ENCODE results near the gene EFEMP2. TPM values are rescaled to one million over a fixed set of nuclear protein-coding genes. Genes with fewer than 3 reads are reported as not detected.
A peak's percentile ranks its signal among the peaks of the same experiment; 100 is the strongest.

Gene EFEMP2
- total and polyA plus RNA-seq, 2 donors from 2014 or later, result 60.0 to 64.2 TPM

- no peak for TF ChIP-seq CTCF (IDR thresholded peaks at IDR 0.05; ENCODE audit: borderline replicate concordance, extremely low read depth, insufficient read depth)
- peak overlapping the region in 1 of 3 donors; percentile 97 for H3K9ac ChIP-seq (ENCODE audit: low read length in 3 of 3)
- intact Hi-C loops (cut with DNase I), result no loop called here
- H3K27me3 ChIP-seq (ENCODE audit: control insufficient read depth, insufficient read depth, low read length), result no peaks in the 10 kb centered on the region
- H3K4me3 ChIP-seq (ENCODE audit: low read length in 3 of 3), result peak overlapping the region in 1 of 3 donors; percentile 97
- H3K27ac ChIP-seq (ENCODE audit: low read depth in 2 of 2, low read length in 2 of 2), result no peak overlapping the region
- FAIRE-seq, result no peak
- H3K9me3 ChIP-seq (ENCODE audit: control insufficient read depth in 2 of 3, insufficient read depth in 1 of 3, low read length in 3 of 3), result no peaks in the 10 kb centered on the region
- H3K36me3 ChIP-seq (ENCODE audit: control insufficient read depth in 2 of 3, insufficient read depth in 3 of 3, low read length in 3 of 3), result no peaks in the 10 kb centered on the region
- H3K4me1 ChIP-seq (ENCODE audit: control insufficient read depth in 2 of 3, insufficient read depth in 2 of 3, low read depth in 1 of 3, low read length in 3 of 3), result peaks cover 0 to 38% (median 21%) of the 10 kb centered on the region in 3 donors
- no peak for DNase-seq
Observed at GRCh38 chr11:65917077-65917433, 44.5 kb upstream of the EFEMP2 start.

GRCh38 chr11:65916391-65916790 is 43.8 kb upstream of the EFEMP2 start:
- Histone ChIP-seq H3K4me3 (ENCODE audit: low read length in 3 of 3) (no peak overlapping the region), H3K27ac (ENCODE audit: low read depth in 2 of 2, low read length in 2 of 2) (no peak overlapping the region), H3K36me3 (ENCODE audit: control insufficient read depth in 2 of 3, insufficient read depth in 3 of 3, low read length in 3 of 3) (no peaks in the 10 kb centered on the region), H3K9ac (ENCODE audit: low read length in 3 of 3) (no peak overlapping the region), H3K9me3 (ENCODE audit: control insufficient read depth in 2 of 3, insufficient read depth in 1 of 3, low read length in 3 of 3) (no peaks in the 10 kb centered on the region), H3K27me3 (ENCODE audit: control insufficient read depth, insufficient read depth, low read length) (no peaks in the 10 kb centered on the region), H3K4me1 (ENCODE audit: control insufficient read depth in 2 of 3, insufficient read depth in 2 of 3, low read depth in 1 of 3, low read length in 3 of 3) (peaks cover 0 to 44% (median 21%) of the 10 kb centered on the region in 3 donors)
- no peak for DNase-seq
- FAIRE-seq, result no peak
- no peak for TF ChIP-seq CTCF (IDR thresholded peaks at IDR 0.05; ENCODE audit: borderline replicate concordance, extremely low read depth, insufficient read depth)
- intact Hi-C loops (cut with DNase I), result no loop called here

DNA sequence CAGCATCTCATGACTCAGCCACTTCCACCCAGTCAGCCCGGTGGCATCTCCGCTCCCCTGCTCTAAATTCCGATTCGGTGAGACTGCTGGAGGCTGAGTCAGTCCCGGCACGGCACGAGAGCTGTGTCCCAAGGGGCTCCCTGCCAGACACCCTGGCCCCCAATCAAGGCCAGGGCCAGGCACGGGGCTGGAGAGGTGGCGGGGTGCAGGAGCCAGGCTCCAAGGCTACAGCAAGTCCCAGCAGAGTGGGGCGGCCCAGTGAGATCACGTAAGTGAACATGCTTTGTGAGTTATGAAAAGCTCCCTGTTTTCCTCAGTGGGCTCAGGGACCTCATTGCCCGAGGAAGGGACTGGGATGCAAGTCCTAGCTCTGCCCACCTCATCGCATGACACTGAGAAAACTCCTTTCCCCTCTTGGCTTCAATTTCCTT is 43.2 kb upstream of the EFEMP2 start:
- Histone ChIP-seq H3K4me3 (ENCODE audit: low read length in 3 of 3) (no peak overlapping the region), H3K27me3 (ENCODE audit: control insufficient read depth, insufficient read depth, low read length) (no peaks in the 10 kb centered on the region), H3K4me1 (ENCODE audit: control insufficient read depth in 2 of 3, insufficient read depth in 2 of 3, low read depth in 1 of 3, low read length in 3 of 3) (peaks cover 0 to 42% (median 20%) of the 10 kb centered on the region in 3 donors), H3K27ac (ENCODE audit: low read depth in 2 of 2, low read length in 2 of 2) (peak overlapping the region; percentile 32 to 59), H3K36me3 (ENCODE audit: control insufficient read depth in 2 of 3, insufficient read depth in 3 of 3, low read length in 3 of 3) (no peaks in the 10 kb centered on the region), H3K9ac (ENCODE audit: low read length in 3 of 3) (no peak overlapping the region), H3K9me3 (ENCODE audit: control insufficient read depth in 2 of 3, insufficient read depth in 1 of 3, low read length in 3 of 3) (no peaks in the 10 kb centered on the region)
- no peak for FAIRE-seq
- DNase-seq, result peak in 1 of 5 donors; percentile 92
- no peak for TF ChIP-seq CTCF (IDR thresholded peaks at IDR 0.05; ENCODE audit: borderline replicate concordance, extremely low read depth, insufficient read depth)
- intact Hi-C loops (cut with DNase I), result no loop called here
